Epithelial cell of esophagus (primary cell): ENCODE measurements around the gene KIF16B.

Source experiments
- DNase-seq: peaks from one replicate; pipeline ENCODE4 v3.0.0; 2010; ENCODE audit warnings: low read depth
- H3K4me3 ChIP-seq: 2 replicates; pipeline ENCODE4 v1.5.1; 2011; ENCODE audit warnings: mild to moderate bottlenecking, low read length, control low read depth
- TF ChIP-seq, protein P1 (sequence below): IDR thresholded peaks from 2 replicates; pipeline ENCODE4 v1.5.1; 2011; ENCODE audit warnings: low read depth, mild to moderate bottlenecking, low read length, control low read depth, inconsistent platforms; ENCODE audit not compliant: insufficient read depth; ENCODE audit errors: missing control alignments

Gene KIF16B

DNA sequence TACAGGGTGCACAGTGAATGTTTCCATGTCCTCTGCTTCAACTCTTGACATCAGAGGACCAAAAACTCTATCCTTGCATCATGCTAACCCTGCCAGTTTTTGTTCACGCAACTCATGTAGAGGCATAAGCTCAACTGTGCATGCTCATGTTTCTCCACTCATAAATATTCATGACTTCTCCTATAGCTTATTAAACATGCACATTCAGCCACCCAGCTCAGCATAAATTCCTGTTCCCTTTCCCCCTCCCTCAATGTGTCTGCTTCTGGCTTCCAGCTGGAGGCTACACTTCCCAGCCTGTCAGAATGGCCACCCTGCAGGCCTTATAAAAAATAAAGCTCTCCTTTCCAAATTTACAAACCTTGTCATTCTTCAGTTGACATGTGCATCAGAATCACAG lies 154.6 kb downstream of the KIF16B start:
- TF ChIP-seq, protein P1, sequence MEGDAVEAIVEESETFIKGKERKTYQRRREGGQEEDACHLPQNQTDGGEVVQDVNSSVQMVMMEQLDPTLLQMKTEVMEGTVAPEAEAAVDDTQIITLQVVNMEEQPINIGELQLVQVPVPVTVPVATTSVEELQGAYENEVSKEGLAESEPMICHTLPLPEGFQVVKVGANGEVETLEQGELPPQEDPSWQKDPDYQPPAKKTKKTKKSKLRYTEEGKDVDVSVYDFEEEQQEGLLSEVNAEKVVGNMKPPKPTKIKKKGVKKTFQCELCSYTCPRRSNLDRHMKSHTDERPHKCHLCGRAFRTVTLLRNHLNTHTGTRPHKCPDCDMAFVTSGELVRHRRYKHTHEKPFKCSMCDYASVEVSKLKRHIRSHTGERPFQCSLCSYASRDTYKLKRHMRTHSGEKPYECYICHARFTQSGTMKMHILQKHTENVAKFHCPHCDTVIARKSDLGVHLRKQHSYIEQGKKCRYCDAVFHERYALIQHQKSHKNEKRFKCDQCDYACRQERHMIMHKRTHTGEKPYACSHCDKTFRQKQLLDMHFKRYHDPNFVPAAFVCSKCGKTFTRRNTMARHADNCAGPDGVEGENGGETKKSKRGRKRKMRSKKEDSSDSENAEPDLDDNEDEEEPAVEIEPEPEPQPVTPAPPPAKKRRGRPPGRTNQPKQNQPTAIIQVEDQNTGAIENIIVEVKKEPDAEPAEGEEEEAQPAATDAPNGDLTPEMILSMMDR = no peak
- H3K4me3 ChIP-seq = no peak overlapping the region
- DNase-seq = no peak

DNA sequence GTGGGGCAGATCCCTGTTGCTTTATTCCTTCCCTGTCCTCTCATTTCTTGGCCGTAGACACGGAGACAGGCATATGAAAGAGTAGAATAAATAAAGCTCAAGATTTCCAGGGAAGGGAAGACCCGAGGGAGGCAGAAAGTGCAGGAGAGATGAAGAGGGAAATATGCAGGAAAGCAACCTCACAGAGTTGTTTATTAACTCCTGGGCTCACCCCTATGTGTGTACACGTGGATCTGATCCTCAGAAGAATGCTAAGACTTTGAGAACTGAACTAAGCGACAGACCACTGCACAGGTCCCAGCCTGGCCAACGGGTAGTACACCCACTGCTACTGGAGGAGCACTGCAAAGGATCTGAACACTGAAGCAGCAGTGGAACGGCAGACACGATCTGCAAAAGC lies 156.2 kb downstream of the KIF16B start:
- H3K4me3 ChIP-seq = no peak overlapping the region
- TF ChIP-seq, protein P1 = no peak
- no peak for DNase-seq

DNA sequence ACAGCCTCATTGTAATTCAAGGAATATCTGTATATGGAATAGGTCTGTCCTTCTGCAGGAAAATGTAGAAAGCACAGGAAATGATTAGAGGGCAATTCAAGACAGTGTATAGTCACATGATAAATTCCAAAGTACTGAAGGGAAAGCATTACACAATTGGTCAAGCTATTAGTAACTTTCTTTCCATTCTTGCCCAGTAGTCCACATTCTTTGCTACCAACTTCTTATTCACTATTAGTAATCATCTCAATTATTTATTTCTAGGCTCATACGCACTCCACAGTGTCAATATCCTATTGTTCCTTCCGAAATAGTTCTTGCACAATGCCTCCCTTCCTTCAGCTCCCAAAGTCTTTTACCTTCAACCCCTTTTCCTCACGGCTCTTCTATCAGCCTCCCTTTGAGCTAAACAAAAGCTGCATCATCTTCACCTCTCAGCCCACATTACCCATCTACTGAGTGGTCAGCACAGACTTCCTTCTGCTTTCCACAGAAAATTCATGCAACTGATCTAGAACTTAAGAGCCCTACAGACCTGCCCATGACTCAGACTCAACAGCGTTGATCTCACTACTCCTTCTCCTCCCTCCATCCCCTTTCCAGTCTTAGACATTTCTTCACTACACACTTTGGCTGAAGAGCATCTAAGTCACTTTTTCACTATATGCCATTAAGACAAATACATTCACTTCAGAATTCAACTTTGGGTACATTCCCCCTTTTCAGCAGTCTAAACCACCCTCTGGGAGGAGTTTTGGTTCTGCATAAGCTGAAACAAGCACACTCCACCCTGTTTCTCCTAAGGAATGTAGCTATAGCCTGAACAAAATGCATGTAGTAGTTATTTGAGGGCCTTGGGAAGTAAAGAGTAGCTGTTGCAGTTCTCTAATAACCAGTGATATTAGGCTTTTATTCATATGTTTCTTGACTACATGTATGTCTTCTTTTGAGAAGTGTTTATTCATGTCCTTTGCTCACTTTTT lies 157.9 kb downstream of the KIF16B start:
- no peak overlapping the region for H3K4me3 ChIP-seq
- TF ChIP-seq, protein P1 = no peak
- peak; percentile 66 for DNase-seq

DNA sequence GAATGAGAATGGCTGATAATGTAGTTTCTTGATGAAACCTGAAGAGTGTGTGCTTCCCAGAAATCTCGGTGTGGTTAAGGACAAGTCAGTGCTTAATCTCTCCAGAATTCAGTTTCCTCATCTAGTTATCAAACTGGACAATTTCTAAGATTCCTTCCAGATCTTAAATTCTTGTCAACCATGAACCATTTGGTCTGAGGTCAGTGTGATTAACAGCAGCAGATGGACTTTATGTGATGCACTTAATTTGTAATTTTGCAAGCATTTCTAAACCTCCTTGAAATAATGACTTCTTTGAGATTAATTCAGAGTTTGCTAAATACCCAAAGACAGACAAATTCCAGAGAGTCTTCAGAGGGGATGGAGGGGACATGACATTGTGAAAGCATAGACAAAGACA lies 160.3 kb downstream of the KIF16B start:
- no peak overlapping the region for H3K4me3 ChIP-seq
- no peak for DNase-seq
- TF ChIP-seq, protein P1 = no peak

DNA sequence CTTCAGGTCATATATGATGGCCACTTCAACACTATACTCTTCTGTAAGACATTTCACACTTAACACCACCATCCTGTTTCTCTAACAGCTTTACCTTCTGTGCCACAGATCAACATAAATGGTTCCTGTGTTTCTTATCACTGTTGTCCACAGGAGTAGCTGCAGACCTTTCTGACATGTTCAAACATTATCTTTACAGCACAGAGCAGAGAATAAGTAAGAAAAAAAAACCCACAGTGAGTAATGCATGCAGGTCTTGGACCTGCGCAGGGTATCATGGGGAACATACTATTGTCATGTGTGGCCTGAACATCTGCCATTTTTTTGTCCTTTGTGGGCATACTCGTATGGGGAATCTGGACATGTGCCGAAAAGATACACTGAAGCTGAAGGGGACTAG lies 161.9 kb downstream of the KIF16B start:
- TF ChIP-seq, protein P1 = no peak
- DNase-seq = no peak
- H3K4me3 ChIP-seq = no peak overlapping the region

DNA sequence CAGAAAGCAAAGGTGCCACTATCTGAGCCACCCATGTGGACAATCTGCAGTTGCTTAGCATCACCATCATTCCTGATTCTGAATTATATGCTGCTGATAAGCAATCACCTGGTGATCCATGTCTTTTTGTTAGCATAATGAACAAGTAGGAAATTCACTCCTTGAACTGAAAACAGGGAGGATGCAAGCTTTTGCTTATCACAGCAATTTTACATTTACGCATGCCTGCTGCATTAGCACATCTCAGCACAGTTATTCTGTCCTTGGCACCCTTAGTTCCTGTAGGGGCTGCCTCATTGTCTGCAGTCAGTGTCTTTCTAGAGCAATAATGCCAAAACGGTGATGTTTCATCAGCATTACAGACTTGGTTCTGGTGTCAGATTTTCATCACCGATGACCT lies 162.6 kb downstream of the KIF16B start:
- DNase-seq = no peak
- TF ChIP-seq, protein P1 = no peak
- no peak overlapping the region for H3K4me3 ChIP-seq
